Activated CD4-positive, alpha-beta T cell treated with anti-CD3 and anti-CD28 coated beads, Interleukin-2, amount 10 ng/mL, durations not matched to agents 24 days and 14 days (primary cell): ENCODE results near the gene ASB14. TPM values are rescaled to one million over a fixed set of nuclear protein-coding genes. Genes with fewer than 3 reads are reported as not detected.
A peak's percentile ranks its signal among the peaks of the same experiment; 100 is the strongest.

Experiments
- DNase-seq: peaks from one replicate; pipeline ENCODE4 v3.0.0; 2022
- H3K27ac Mint-ChIP-seq: one replicate; pipeline ENCODE4 v1.8.0; 2022; ENCODE audit warnings: mild to moderate bottlenecking, mixed read lengths
- H3K27me3 Mint-ChIP-seq: one replicate; pipeline ENCODE4 v1.8.0; 2022; ENCODE audit warnings: mixed read lengths
- H3K36me3 Mint-ChIP-seq: one replicate; pipeline ENCODE4 v1.8.0; 2022; ENCODE audit warnings: low read depth, mild to moderate bottlenecking, mixed read lengths
- H3K4me1 Mint-ChIP-seq: one replicate; pipeline ENCODE4 v1.8.0; 2021; ENCODE audit warnings: mixed read lengths
- H3K4me3 Mint-ChIP-seq: one replicate; pipeline ENCODE4 v1.8.0; 2022; ENCODE audit warnings: mild to moderate bottlenecking, moderate library complexity, mixed read lengths
- H3K9me3 Mint-ChIP-seq: one replicate; pipeline ENCODE4 v1.8.0; 2021; ENCODE audit warnings: mixed read lengths
- intact Hi-C: fragments of 100-400 bp; cut with micrococcal nuclease; formaldehyde crosslinking; loops from one replicate; pipeline ENCODE4 v1.15.1; 2023
- total RNA-seq: library from RNA; stranded (reverse); gene quantifications from 2 replicates; pipeline ENCODE4 v1.2.3, GENCODE V29; 2022

ASB14 gene
- total RNA-seq, 1 donor from 2014 or later, result not detected

GRCh38 chr3:57283334-57283733, 9.2 kb downstream of the ASB14 start:
- peaks cover 6% of the 10 kb centered on the region for H3K36me3 Mint-ChIP-seq
- no peak for DNase-seq
- H3K4me3 Mint-ChIP-seq, result no peak overlapping the region
- intact Hi-C loops, result no loop called here
- no peak overlapping the region for H3K27ac Mint-ChIP-seq
- peaks cover 2% of the 10 kb centered on the region for H3K27me3 Mint-ChIP-seq
- H3K4me1 Mint-ChIP-seq, result no peaks in the 10 kb centered on the region
- peaks cover 6% of the 10 kb centered on the region for H3K9me3 Mint-ChIP-seq

- H3K36me3 Mint-ChIP-seq, result peaks cover 8% of the 10 kb centered on the region
- no peak overlapping the region for H3K4me3 Mint-ChIP-seq
Measured at GRCh38 chr3:57281715-57282114, 10.8 kb downstream of the ASB14 start.

DNA sequence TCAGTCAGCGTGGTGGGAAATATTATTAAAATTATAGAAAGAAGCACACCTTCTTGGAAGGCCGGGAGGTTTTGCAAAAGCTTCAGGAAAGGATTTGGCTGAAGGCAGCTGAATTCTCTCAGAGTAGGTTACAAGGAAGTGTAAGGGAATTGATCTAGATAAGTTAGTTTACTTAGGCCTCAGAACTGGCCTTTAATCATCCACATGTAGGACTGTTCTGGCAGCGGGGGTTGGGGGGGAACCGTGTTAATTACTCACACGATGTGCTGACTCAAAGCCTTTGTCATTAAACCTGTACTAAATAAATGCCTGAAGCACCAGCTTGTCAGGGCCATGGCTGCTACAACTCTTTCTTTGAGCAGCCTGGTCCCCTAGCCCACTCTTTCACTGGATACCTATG, 12.8 kb downstream of the ASB14 start:
- H3K27ac Mint-ChIP-seq, result no peak overlapping the region
- H3K4me3 Mint-ChIP-seq, result no peak overlapping the region
- no peaks in the 10 kb centered on the region for H3K27me3 Mint-ChIP-seq
- intact Hi-C loops, result no loop called here
- no peak for DNase-seq
- peaks cover 8% of the 10 kb centered on the region for H3K36me3 Mint-ChIP-seq
- H3K4me1 Mint-ChIP-seq, result no peaks in the 10 kb centered on the region
- no peaks in the 10 kb centered on the region for H3K9me3 Mint-ChIP-seq

More at GRCh38 chr3:57281715-57282114, 10.8 kb downstream of the ASB14 start:
- Mint-ChIP-seq H3K9me3 (peaks cover 4% of the 10 kb centered on the region), H3K4me1 (no peaks in the 10 kb centered on the region), H3K27me3 (peaks cover 2% of the 10 kb centered on the region), H3K27ac (no peak overlapping the region)
- intact Hi-C loops, result no loop called here
- no peak for DNase-seq

- H3K27ac Mint-ChIP-seq, result no peak overlapping the region
- H3K4me1 Mint-ChIP-seq, result peaks cover 1% of the 10 kb centered on the region
- intact Hi-C loops, result no loop called here
- no peaks in the 10 kb centered on the region for H3K27me3 Mint-ChIP-seq
- no peak for DNase-seq
- peaks cover 13% of the 10 kb centered on the region for H3K36me3 Mint-ChIP-seq
- H3K4me3 Mint-ChIP-seq, result no peak overlapping the region
- H3K9me3 Mint-ChIP-seq, result no peaks in the 10 kb centered on the region
Measured at GRCh38 chr3:57278237-57278636, 14.2 kb downstream of the ASB14 start.

GRCh38 chr3:57275393-57275792, 17.1 kb downstream of the ASB14 start:
- peaks cover 1% of the 10 kb centered on the region for H3K4me1 Mint-ChIP-seq
- intact Hi-C loops, result no loop called here
- no peak for DNase-seq

GRCh38 chr3:57274845-57275244, 17.6 kb downstream of the ASB14 start:
- H3K27ac Mint-ChIP-seq, result no peak overlapping the region
- H3K4me3 Mint-ChIP-seq, result no peak overlapping the region
- H3K36me3 Mint-ChIP-seq, result peaks cover 25% of the 10 kb centered on the region
- H3K27me3 Mint-ChIP-seq, result no peaks in the 10 kb centered on the region
- intact Hi-C loops, result no loop called here
- peaks cover 1% of the 10 kb centered on the region for H3K4me1 Mint-ChIP-seq
- H3K9me3 Mint-ChIP-seq, result no peaks in the 10 kb centered on the region
- DNase-seq, result no peak

More at GRCh38 chr3:57275393-57275792, 17.1 kb downstream of the ASB14 start:
- no peak overlapping the region for H3K4me3 Mint-ChIP-seq
- no peak overlapping the region for H3K27ac Mint-ChIP-seq
- H3K27me3 Mint-ChIP-seq, result no peaks in the 10 kb centered on the region
- H3K9me3 Mint-ChIP-seq, result no peaks in the 10 kb centered on the region
- H3K36me3 Mint-ChIP-seq, result peaks cover 24% of the 10 kb centered on the region

- no peaks in the 10 kb centered on the region for H3K27me3 Mint-ChIP-seq
- intact Hi-C loops, result no loop called here
- DNase-seq, result no peak
- H3K36me3 Mint-ChIP-seq, result peaks cover 64% of the 10 kb centered on the region
- no peak overlapping the region for H3K27ac Mint-ChIP-seq
- peaks cover 18% of the 10 kb centered on the region for H3K9me3 Mint-ChIP-seq
- no peak overlapping the region for H3K4me3 Mint-ChIP-seq
- H3K4me1 Mint-ChIP-seq, result peaks cover 2% of the 10 kb centered on the region
Measured at GRCh38 chr3:57268416-57268815, 24.1 kb downstream of the ASB14 start.

- intact Hi-C loops, result no loop called here
- Mint-ChIP-seq H3K36me3 (peaks cover 73% of the 10 kb centered on the region), H3K4me1 (peaks cover 2% of the 10 kb centered on the region), H3K9me3 (peaks cover 21% of the 10 kb centered on the region), H3K27me3 (no peaks in the 10 kb centered on the region), H3K27ac (no peak overlapping the region), H3K4me3 (no peak overlapping the region)
- no peak for DNase-seq
Measured at GRCh38 chr3:57261929-57262328, 30.6 kb downstream of the ASB14 start.

GRCh38 chr3:57261119-57261518, 31.4 kb downstream of the ASB14 start:
- Mint-ChIP-seq H3K36me3 (peaks cover 67% of the 10 kb centered on the region), H3K4me1 (no peaks in the 10 kb centered on the region), H3K27ac (no peak overlapping the region), H3K27me3 (no peaks in the 10 kb centered on the region), H3K9me3 (peaks cover 16% of the 10 kb centered on the region), H3K4me3 (no peak overlapping the region)
- DNase-seq, result no peak
- intact Hi-C loops, result no loop called here

- DNase-seq, result no peak
- H3K27me3 Mint-ChIP-seq, result no peaks in the 10 kb centered on the region
- H3K27ac Mint-ChIP-seq, result no peak overlapping the region
- H3K4me1 Mint-ChIP-seq, result no peaks in the 10 kb centered on the region
- peaks cover 46% of the 10 kb centered on the region for H3K36me3 Mint-ChIP-seq
- intact Hi-C loops, result no loop called here
- no peak overlapping the region for H3K4me3 Mint-ChIP-seq
- H3K9me3 Mint-ChIP-seq, result no peaks in the 10 kb centered on the region
Measured at GRCh38 chr3:57257678-57258077, 34.8 kb downstream of the ASB14 start.

DNA sequence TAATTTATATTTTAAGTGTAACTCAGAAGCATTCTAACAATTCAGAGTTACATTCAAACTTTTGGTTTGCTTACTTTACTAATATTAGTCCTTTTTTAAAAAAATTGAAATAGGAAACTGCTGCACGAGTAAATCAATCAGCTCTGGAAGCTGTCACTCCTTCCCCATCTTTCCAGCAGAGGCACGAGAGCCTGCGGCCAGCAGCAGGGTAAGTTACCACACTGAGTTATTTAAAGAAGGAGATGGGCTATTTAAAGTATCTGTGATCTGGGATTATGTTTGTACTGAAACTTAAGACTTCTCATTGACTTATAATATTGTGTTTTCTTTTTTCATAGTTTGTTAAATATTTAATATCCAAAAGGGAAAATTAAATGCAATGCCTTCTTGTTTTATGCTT, 35.6 kb downstream of the ASB14 start:
- Mint-ChIP-seq H3K4me1 (no peaks in the 10 kb centered on the region), H3K9me3 (no peaks in the 10 kb centered on the region), H3K27me3 (no peaks in the 10 kb centered on the region), H3K36me3 (peaks cover 46% of the 10 kb centered on the region), H3K27ac (no peak overlapping the region), H3K4me3 (no peak overlapping the region)
- DNase-seq, result no peak
- intact Hi-C loops, result no loop called here

- no peaks in the 10 kb centered on the region for H3K4me1 Mint-ChIP-seq
- H3K36me3 Mint-ChIP-seq, result peaks cover 38% of the 10 kb centered on the region
- no peak for DNase-seq
- no peak overlapping the region for H3K4me3 Mint-ChIP-seq
- intact Hi-C loops, result no loop called here
- no peaks in the 10 kb centered on the region for H3K27me3 Mint-ChIP-seq
- no peaks in the 10 kb centered on the region for H3K9me3 Mint-ChIP-seq
- H3K27ac Mint-ChIP-seq, result no peak overlapping the region
Measured at GRCh38 chr3:57252404-57252803, 40.1 kb downstream of the ASB14 start.

DNA sequence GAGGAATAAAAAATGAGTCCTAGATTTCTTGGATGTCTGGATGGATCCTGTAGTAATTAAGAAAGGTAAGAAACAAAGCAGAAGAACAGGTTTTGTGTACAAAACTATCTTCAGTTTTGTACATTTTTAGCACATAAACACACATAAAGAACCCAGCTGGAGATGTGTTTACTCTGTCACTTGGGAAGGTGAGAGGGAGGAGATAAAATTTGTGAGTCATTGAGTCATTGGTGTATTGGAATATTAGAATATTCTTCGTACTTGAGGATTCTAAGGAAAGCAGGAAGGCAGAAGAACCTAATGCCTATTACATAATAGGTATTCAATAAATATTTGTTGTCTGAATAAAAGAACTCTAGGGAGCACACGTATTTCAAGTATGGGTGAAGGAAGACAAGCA, 47.5 kb downstream of the ASB14 start:
- DNase-seq, result no peak
- Mint-ChIP-seq H3K36me3 (peaks cover 60% of the 10 kb centered on the region), H3K27ac (peak overlapping the region; percentile 17), H3K9me3 (no peaks in the 10 kb centered on the region), H3K4me1 (no peaks in the 10 kb centered on the region), H3K4me3 (no peak overlapping the region), H3K27me3 (no peaks in the 10 kb centered on the region)
- intact Hi-C loops, result no loop called here

- Mint-ChIP-seq H3K4me3 (no peak overlapping the region), H3K27me3 (no peaks in the 10 kb centered on the region), H3K27ac (peak overlapping the region; percentile 29), H3K4me1 (peaks cover 8% of the 10 kb centered on the region), H3K36me3 (peaks cover 33% of the 10 kb centered on the region), H3K9me3 (peaks cover 4% of the 10 kb centered on the region)
- no peak for DNase-seq
- intact Hi-C loops, result no loop called here
Measured at GRCh38 chr3:57234613-57235575, 57.6 kb downstream of the ASB14 start.
